EH (cell line): Measurements from ENCODE around the gene PIK3CA.
A peak's percentile ranks its signal among the peaks of the same experiment; 100 is the strongest.
"Not testable (repeated sequence)": the region's sequence is repeated elsewhere in the genome, so short reads cannot be mapped to it uniquely, and the experiment has no call there.

Experiments
- DNase-seq: peaks from one replicate; pipeline ENCODE4 v3.0.0-alpha.2; 2015; ENCODE audit warnings: low read depth

The PIK3CA gene

GRCh38 chr3:179147873-179148615 lies at the start of gene PIK3CA:
Gene PIK3CA (plus strand): TSS chr3:179148357. CDS start chr3:179198826, 50,469 bp downstream.
- peak; percentile 99 for DNase-seq

DNA sequence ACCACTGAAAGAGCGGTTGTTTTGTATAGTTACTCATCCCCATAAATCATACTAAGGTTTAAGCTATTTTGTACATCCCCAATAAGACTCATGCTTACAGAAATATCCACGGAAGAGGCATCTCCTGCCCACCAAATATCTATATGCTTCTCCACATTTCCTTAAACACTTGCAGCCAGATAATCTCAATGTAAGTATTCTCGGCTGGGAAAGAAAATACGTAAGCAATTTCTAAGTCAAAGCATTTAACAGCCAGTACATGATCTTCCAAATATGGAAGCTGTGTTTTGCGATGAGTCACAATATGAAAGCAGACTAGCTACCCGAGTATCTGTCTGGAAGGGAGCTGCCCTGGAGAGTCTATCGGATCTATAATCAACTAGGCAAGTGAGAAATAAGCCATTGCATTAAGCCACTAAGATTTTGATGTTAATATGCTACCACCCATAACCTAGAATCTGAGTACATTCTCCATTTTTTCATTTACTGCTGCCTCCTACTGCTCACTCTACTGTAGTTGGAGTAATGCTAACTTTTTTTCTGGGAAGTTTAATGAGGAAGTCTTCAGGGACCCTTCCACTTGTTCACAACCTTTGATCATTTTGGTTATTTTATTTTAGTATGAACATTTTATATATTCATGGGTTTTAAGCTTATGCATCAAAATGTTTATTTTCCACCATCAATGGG lies 49.6 kb upstream of the PIK3CA start:
- peak; percentile 76 for DNase-seq

- DNase-seq: peak; percentile 73
These were observed 47.5 kb upstream of the PIK3CA start for GRCh38 chr3:179100652-179101051.

- DNase-seq: no peak
These were observed 42.3 kb upstream of the PIK3CA start for GRCh38 chr3:179105881-179106280.

DNA sequence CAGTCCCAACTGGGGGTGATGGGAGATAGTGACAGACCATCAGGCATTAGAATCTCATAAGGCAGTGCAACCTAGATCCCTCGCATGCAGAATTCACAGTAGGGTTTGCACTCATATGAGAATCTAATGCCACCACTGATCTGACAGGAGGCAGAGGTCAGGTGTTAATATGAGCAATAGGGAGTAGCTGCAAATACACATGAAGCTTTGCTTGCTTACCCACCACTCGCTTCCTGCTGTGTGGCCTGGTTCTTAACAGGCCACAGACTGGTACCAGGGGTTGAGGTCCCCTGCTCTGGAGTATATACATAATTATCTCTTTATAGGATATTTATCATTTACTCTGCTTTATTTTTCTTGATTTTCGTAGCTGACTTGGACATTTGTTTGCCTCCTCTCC lies 40.5 kb upstream of the PIK3CA start:
- DNase-seq: no peak

DNA sequence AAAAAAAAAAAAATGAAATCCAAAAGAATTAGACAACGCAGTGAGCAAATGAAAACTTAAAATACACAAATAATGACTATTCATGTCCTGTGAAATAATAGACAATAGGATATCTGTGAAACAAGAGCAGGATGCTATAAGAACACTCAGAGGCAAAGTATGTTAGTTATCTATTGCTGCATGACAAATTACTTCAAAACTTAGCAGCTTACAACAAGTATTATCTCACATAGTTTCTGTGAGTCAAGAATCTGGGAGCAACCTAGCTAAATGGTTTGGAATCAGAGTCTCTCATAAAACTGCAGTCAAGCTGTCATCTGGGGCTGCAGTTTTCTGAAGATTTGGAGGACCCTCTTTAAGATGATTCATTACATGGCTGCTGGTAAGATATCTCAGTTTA lies 40.1 kb upstream of the PIK3CA start:
- DNase-seq: peak; percentile 91

DNA sequence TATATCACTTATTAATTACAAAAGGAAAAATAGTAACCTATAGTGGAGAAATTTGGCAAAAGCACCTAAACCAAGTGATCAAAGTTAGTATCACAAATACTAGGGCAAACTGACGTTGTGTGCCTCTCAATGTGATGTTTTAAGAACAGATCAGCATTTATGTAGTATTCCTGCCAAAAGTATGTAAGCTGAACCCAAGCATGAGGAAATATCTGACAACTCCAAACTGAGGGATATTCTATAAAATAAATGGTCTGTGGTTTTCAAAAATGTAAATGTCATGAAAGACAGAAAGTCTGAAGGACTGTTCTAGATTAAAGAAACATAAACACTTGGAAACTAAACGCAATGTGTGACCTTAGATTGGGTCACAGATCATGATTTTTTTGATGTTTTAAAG lies 34.3 kb upstream of the PIK3CA start:
- peak; percentile 66 for DNase-seq

- DNase-seq: peak; percentile 79
These were observed 32.7 kb upstream of the PIK3CA start for GRCh38 chr3:179115444-179115843.

- DNase-seq: no peak
These were observed 31.3 kb upstream of the PIK3CA start for GRCh38 chr3:179116816-179117215.

- not testable (repeated sequence) for DNase-seq
These were observed 15.8 kb upstream of the PIK3CA start for GRCh38 chr3:179132191-179132890.

GRCh38 chr3:179133575-179133974 lies 14.6 kb upstream of the PIK3CA start:
- DNase-seq: no peak

GRCh38 chr3:179136195-179136594 lies 12.0 kb upstream of the PIK3CA start:
- DNase-seq: no peak

DNA sequence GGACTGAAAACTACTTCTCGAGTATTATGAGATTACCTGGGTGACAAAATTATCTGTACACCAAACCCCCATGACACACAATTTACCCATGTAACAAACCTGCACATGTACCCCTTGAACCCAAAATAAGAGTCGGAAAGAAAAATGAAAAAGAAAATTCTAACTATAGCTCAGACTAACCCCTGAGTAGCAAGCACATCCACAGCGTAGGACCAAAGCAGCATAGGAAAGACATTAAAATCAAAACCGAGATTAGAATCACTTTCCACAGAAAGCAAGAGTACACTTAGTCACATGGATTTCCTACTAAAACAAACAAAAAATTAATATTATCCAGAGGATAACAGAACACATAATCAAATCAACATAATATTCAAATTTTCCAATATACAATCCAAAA lies 6.3 kb upstream of the PIK3CA start:
- no peak for DNase-seq

GRCh38 chr3:179146911-179147513 lies 1.1 kb upstream of the PIK3CA start:
- DNase-seq: peak; percentile 75

DNA sequence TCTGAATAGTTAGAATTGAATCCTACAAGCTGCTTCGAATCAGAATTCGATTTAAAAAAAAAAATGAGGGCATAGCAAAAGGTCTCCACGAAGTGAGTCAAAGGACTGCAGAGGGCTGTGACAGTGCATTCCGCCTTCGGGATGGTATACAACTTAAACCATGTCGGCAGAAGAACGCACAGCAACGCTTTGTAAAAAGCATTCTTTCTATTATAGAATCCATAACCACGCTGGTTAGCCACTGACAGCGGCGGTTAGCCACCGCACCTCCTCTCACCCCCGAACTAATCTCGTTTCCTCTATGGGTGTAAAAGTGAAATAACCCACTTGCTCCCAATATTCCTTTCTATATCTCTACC lies 664 bp upstream of the PIK3CA start:
- no peak for DNase-seq

- DNase-seq: peak; percentile 63
These were observed 654 bp downstream of the PIK3CA start for GRCh38 chr3:179148616-179149405.

GRCh38 chr3:179149406-179149867 lies 1.3 kb downstream of the PIK3CA start:
- DNase-seq: peak; percentile 43

- DNase-seq: no peak
These were observed 1.8 kb downstream of the PIK3CA start for GRCh38 chr3:179149951-179150350.

DNA sequence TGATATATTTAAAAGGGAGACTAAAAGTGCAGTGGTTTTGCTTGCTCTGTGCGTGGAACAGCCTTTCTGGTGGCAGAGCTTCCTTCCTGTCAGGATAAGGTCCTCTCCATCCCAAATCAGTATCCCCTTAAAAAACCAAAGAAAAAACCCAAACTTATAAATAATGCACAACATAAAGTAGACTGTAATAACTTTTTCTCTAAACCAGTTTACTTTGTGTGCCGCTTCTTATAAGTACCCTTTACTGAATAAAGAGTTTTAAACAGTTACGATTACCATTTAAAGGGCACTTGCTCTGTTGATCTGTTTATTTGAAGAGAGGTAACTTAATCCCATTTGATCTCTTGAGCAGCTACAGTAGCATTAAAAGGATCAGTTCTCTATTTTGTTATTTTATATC lies 2.5 kb downstream of the PIK3CA start:
- no peak for DNase-seq

GRCh38 chr3:179151474-179151873 lies 3.3 kb downstream of the PIK3CA start:
- DNase-seq: no peak

DNA sequence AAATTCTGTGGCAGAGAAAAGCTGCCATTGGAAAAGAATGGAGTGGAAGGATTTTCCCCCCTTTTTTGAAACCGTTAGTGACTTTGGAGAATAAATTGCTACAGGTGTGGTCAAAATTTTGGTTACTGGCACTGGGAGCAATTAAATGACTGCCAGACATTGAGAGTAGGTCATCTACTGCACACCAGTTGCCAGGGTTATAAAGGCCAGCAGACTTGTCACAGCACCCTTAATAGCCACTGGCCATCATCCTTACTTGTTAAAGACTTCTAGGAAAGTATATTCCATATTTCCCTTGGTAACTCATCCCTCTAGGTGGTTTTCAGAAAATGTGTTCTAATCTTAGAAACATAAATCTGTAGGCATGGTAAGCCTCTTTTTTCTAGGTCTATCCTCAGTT lies 8.0 kb downstream of the PIK3CA start:
- DNase-seq: no peak

GRCh38 chr3:179156775-179157174 lies 8.6 kb downstream of the PIK3CA start:
- no peak for DNase-seq
